Progenitor cell of endocrine pancreas (in vitro differentiated cells): ENCODE measurements around the gene GJA1. TPM values are rescaled to one million over a fixed set of nuclear protein-coding genes. Genes with fewer than 3 reads are reported as not detected.
"Not testable (repeated sequence)": the region's sequence is repeated elsewhere in the genome, so short reads cannot be mapped to it uniquely, and the experiment has no call there.

Source experiments
- DNase-seq: peaks from one replicate; pipeline ENCODE4 v3.0.0; 2021; ENCODE audit warnings: low spot score; ENCODE audit not compliant: unreplicated experiment
- H3K27ac Mint-ChIP-seq: 2 replicates; pipeline ENCODE4 v1.8.0; 2021; ENCODE audit warnings: mild to moderate bottlenecking, moderate library complexity, mixed read lengths
- H3K27me3 Mint-ChIP-seq: 2 replicates; pipeline ENCODE4 v1.8.0; 2021; ENCODE audit warnings: mixed read lengths
- H3K36me3 Mint-ChIP-seq: 2 replicates; pipeline ENCODE4 v1.8.0; 2022; ENCODE audit warnings: mixed read lengths; ENCODE audit not compliant: insufficient read depth
- H3K4me1 Mint-ChIP-seq: 2 replicates; pipeline ENCODE4 v1.8.0; 2021; ENCODE audit warnings: low read depth, mixed read lengths
- H3K4me3 Mint-ChIP-seq: 2 replicates; pipeline ENCODE4 v1.8.0; 2021; ENCODE audit warnings: low read depth, mild to moderate bottlenecking, moderate library complexity, mixed read lengths
- H3K9me3 Mint-ChIP-seq: 2 replicates; pipeline ENCODE4 v1.8.0; 2021; ENCODE audit warnings: low read depth, mixed read lengths
- total RNA-seq: library from RNA; stranded (reverse); gene quantifications from 2 replicates; pipeline ENCODE4 v1.2.1, GENCODE V29; 2021
- TF ChIP-seq, protein P1 (sequence below): fragments of 200-600 bp; sonication (generic); IDR thresholded peaks from one replicate; pipeline ENCODE4 v1.5.0; 2021; ENCODE audit warnings: antibody characterized with exemption, mild to moderate bottlenecking; ENCODE audit not compliant: unreplicated experiment

GJA1 gene
- total RNA-seq, 1 donor from 2014 or later: 34.1 TPM

DNA sequence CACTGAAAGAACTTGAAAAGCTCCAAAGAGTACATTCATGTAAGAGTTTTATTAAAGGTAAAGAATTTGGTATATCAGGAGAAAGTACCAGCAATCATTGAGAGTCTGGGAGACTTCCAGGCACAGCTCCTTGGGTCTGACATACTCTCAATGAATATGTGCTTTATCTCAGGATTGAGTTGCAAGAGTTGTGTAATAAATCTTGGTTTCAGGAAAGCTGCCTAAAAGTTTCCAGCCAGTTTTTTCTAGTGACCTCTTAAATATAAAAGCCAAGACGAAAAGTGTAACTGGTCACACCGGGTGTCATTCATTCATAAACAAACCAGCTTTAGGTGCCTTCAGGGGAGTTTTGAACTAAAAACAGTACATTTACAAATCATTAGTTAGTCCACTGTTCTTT, 21.6 kb upstream of the GJA1 start:
- Mint-ChIP-seq H3K9me3 (peaks cover 12% of the 10 kb centered on the region), H3K36me3 (no peaks in the 10 kb centered on the region), H3K27ac (no peak overlapping the region), H3K4me1 (peaks cover 8% of the 10 kb centered on the region), H3K4me3 (no peak overlapping the region), H3K27me3 (no peaks in the 10 kb centered on the region)
- DNase-seq: no peak
- TF ChIP-seq, protein P1, sequence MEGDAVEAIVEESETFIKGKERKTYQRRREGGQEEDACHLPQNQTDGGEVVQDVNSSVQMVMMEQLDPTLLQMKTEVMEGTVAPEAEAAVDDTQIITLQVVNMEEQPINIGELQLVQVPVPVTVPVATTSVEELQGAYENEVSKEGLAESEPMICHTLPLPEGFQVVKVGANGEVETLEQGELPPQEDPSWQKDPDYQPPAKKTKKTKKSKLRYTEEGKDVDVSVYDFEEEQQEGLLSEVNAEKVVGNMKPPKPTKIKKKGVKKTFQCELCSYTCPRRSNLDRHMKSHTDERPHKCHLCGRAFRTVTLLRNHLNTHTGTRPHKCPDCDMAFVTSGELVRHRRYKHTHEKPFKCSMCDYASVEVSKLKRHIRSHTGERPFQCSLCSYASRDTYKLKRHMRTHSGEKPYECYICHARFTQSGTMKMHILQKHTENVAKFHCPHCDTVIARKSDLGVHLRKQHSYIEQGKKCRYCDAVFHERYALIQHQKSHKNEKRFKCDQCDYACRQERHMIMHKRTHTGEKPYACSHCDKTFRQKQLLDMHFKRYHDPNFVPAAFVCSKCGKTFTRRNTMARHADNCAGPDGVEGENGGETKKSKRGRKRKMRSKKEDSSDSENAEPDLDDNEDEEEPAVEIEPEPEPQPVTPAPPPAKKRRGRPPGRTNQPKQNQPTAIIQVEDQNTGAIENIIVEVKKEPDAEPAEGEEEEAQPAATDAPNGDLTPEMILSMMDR: no peak

DNA sequence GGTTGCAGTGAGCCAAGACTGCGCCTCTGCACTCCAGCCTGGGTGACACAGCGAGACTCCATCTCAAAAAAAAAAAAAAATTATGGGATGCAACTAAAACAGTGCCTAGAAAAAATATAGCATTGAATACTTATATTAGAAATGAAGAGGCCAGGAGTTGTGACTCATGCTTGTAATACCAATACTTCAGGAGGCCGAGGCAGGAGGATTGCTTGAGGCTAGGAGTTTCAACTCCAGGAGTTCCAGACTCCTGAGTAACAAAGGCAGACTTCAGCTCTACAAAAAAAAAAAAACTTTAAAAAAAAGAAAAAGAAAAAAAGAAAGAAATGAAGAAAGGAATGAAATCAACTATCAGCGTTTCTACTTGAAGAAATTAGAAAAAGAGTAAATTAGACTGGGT, 17.1 kb upstream of the GJA1 start:
- Mint-ChIP-seq H3K9me3 (peaks cover 12% of the 10 kb centered on the region), H3K4me1 (peaks cover 5% of the 10 kb centered on the region), H3K27me3 (no peaks in the 10 kb centered on the region), H3K27ac (no peak overlapping the region), H3K4me3 (no peak overlapping the region), H3K36me3 (no peaks in the 10 kb centered on the region)
- TF ChIP-seq, protein P1: no peak
- DNase-seq: no peak

DNA sequence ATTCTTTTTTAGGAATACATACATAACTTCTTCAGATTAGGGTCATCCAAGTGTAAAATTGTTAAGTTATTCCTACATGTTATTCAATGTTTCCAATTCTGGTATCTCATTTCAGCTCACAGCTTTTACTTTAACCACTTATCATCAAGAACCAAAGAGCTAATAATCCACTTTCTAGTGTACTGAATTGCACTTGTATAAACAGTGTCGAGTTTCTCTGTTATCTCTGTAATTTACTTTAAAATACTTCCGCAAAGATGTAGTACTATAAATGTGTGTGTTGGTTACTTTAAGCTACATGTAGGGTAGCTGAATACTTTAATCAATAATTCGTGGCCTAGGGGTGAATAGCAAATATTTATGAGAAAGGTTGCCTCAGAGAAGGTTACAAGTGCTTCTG, 8.8 kb upstream of the GJA1 start:
- Mint-ChIP-seq H3K27ac (no peak overlapping the region), H3K27me3 (no peaks in the 10 kb centered on the region), H3K9me3 (no peaks in the 10 kb centered on the region), H3K4me1 (peaks cover 21% of the 10 kb centered on the region), H3K36me3 (no peaks in the 10 kb centered on the region), H3K4me3 (no peak overlapping the region)
- DNase-seq: no peak
- TF ChIP-seq, protein P1: no peak

DNA sequence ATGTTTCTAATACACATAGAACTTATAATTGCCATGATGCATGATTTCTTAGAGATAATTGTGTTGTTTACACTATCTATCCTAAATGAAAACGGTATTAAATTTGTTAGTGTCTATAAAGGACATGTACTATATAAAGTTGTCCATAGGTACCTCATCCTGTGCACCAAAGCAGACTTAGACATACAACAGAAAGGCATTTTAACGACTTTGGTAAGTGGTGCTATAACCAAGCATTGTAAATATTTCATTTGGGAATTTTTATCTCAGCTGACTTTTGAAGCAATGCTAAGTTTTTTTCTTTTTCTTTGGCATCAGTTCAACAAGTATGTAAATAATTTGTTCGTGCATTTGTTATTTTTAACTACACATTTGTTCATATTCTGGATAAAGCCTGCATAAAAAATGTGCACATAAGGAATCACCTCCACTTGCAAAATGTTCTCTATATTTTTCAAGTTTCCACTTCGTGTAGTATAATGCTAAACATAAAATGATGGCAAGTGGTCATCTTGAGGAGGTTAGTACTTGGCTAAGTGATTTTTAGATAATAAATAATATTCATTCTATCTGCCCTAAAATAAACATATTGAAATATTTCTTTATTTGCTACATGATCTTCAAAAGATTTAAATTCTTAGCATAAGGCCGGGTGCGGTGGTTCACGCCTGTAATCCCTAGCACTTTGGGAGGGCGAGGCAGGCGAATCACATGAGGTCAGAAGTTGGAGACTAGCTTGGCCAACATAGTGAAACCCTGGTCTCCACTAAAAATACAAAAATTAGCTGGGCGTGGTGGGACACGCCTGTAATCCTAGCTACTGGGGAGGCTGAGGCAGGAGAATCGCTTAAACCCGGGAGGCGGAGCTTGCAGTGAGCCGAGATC, 6.3 kb upstream of the GJA1 start:
- H3K27me3 Mint-ChIP-seq: no peaks in the 10 kb centered on the region
- peaks cover 21% of the 10 kb centered on the region for H3K4me1 Mint-ChIP-seq
- no peaks in the 10 kb centered on the region for H3K36me3 Mint-ChIP-seq
- no peak overlapping the region for H3K4me3 Mint-ChIP-seq
- H3K9me3 Mint-ChIP-seq: no peaks in the 10 kb centered on the region
- TF ChIP-seq, protein P1: no peak
- H3K27ac Mint-ChIP-seq: no peak overlapping the region
- DNase-seq: no peak

DNA sequence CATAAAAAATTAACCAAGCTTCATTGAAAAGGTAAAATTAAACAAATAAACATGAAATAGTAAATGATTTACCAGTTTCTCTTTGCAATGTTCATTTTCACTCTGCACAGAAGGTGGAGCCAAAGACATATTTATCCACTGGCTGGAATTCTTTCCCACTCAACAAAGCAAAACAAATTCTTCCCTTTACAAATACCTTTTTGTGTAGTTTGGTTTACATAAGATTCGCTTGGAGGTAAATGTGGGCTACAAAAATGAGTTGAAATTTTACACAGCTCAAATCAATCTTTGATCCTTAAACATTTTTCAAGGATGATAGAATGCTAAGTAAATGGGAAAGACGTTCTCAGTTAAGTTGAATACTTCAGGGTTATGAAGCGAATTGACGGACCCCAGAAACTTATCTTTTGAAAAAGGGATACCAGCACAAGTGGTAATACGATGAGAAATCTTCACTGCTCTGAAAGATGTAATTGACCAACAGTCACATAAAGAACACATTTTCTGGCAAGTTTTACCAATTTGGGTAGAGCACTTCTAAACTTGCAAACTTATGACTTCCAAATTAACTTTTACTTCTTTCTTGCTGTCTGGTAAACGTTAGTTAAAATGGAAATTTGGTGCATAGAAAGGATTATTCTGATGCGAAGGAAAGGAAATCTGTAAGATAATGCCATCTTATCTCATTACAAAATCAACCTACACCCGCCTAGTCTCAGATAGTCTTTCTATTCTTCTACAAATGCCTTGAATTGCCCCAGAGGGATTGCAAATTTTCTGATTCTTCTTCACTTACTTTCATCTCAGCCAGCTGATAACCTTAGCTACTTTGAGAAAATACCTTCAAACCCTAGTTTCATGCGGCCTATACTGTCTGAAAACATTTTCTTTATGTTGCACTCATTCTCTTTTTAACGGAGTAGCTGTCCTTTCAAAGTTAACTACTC, 4.7 kb upstream of the GJA1 start:
- H3K9me3 Mint-ChIP-seq: no peaks in the 10 kb centered on the region
- H3K4me1 Mint-ChIP-seq: peaks cover 24% of the 10 kb centered on the region
- TF ChIP-seq, protein P1: peak; percentile 81
- no peaks in the 10 kb centered on the region for H3K27me3 Mint-ChIP-seq
- no peak overlapping the region for H3K4me3 Mint-ChIP-seq
- H3K36me3 Mint-ChIP-seq: no peaks in the 10 kb centered on the region
- no peak for DNase-seq
- H3K27ac Mint-ChIP-seq: peak overlapping the region; percentile 77

DNA sequence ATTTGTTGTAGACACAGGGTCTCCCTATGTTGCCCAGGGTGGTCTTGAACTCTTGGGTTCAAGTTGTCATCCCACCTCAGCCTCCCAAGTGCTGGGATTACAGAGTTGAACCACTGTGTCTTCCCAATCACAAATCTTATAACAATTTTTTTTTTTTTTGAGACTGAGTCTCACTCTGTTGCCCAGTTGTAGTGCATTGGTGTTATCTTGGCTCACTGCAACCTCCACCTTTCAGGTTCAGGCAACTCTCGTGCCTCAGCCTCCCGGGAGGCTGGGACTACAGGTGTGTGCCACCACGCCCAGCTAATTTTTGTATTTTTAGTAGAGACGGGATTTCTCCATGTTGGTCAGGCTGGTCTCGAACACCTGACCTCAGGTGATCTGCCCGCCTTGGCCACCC, 3.7 kb upstream of the GJA1 start:
- H3K27me3 Mint-ChIP-seq, H3K9me3 Mint-ChIP-seq, H3K36me3 Mint-ChIP-seq, H3K27ac Mint-ChIP-seq, DNase-seq, H3K4me3 Mint-ChIP-seq: not testable (repeated sequence)
- peaks cover 23% of the 10 kb centered on the region for H3K4me1 Mint-ChIP-seq
